Muscle layer of duodenum (tissue), 2 donors: Measurements from ENCODE around the gene SLC16A9.

Experiments
- H3K27ac ChIP-seq: one replicate; pipeline ENCODE4 v1.7.0; 2013; ENCODE audit warnings: mild to moderate bottlenecking, low read length
- H3K27me3 ChIP-seq: one replicate; pipeline ENCODE4 v1.7.0; 2013; ENCODE audit warnings: low read depth, mild to moderate bottlenecking, control low read depth, low read length
- H3K36me3 ChIP-seq, 2 donors: one replicate each; pipeline ENCODE4 v1.7.0; 2013; ENCODE audit warnings: low read length in 2 of 2, control low read depth in 1 of 2, mild to moderate bottlenecking in 1 of 2; ENCODE audit not compliant: insufficient read depth in 2 of 2, control insufficient read depth in 1 of 2
- H3K4me1 ChIP-seq, 2 donors: one replicate each; pipeline ENCODE4 v1.7.0; 2013; ENCODE audit warnings: low read length in 2 of 2, mild to moderate bottlenecking in 2 of 2, control low read depth in 1 of 2, moderate library complexity in 1 of 2; ENCODE audit not compliant: insufficient read depth in 2 of 2, control insufficient read depth in 1 of 2
- H3K4me3 ChIP-seq, 2 donors: one replicate each; pipeline ENCODE4 v1.7.0; 2013; ENCODE audit warnings: low read length in 2 of 2, low read depth in 1 of 2, mild to moderate bottlenecking in 1 of 2
- H3K9me3 ChIP-seq, 2 donors: one replicate each; pipeline ENCODE4 v1.7.0; 2013; ENCODE audit warnings: low read length in 2 of 2, control low read depth in 1 of 2, mild to moderate bottlenecking in 1 of 2; ENCODE audit not compliant: control insufficient read depth in 1 of 2
- donor health status: healthy.

Gene SLC16A9

GRCh38 chr10:59694936-59695335 lies 14.7 kb downstream of the SLC16A9 start:
- Histone ChIP-seq H3K27me3 (no peaks in the 10 kb centered on the region), H3K4me3 (no peak overlapping the region), H3K27ac (no peak overlapping the region)

GRCh38 chr10:59692113-59692512 lies 17.5 kb downstream of the SLC16A9 start:
- no peak overlapping the region for H3K27ac ChIP-seq
- no peak overlapping the region for H3K4me3 ChIP-seq
- H3K27me3 ChIP-seq = no peaks in the 10 kb centered on the region
- H3K9me3 ChIP-seq = no peaks in the 10 kb centered on the region
- no peaks in the 10 kb centered on the region for H3K4me1 ChIP-seq
- H3K36me3 ChIP-seq = no peaks in the 10 kb centered on the region

More at GRCh38 chr10:59694936-59695335, 14.7 kb downstream of the SLC16A9 start:
- Histone ChIP-seq H3K4me1 (no peaks in the 10 kb centered on the region), H3K9me3 (no peaks in the 10 kb centered on the region), H3K36me3 (no peaks in the 10 kb centered on the region)

- no peaks in the 10 kb centered on the region for H3K4me1 ChIP-seq
- H3K36me3 ChIP-seq = no peaks in the 10 kb centered on the region
- no peaks in the 10 kb centered on the region for H3K9me3 ChIP-seq
- H3K27me3 ChIP-seq = no peaks in the 10 kb centered on the region
- no peak overlapping the region for H3K27ac ChIP-seq
- no peak overlapping the region for H3K4me3 ChIP-seq
These were observed 20.7 kb downstream of the SLC16A9 start for GRCh38 chr10:59688921-59689351.

- Histone ChIP-seq H3K27me3 (no peaks in the 10 kb centered on the region), H3K27ac (no peak overlapping the region), H3K36me3 (no peaks in the 10 kb centered on the region), H3K9me3 (no peaks in the 10 kb centered on the region), H3K4me3 (no peak overlapping the region), H3K4me1 (no peaks in the 10 kb centered on the region)
These were observed 22.0 kb downstream of the SLC16A9 start for GRCh38 chr10:59687657-59688056.

GRCh38 chr10:59684006-59684405 lies 25.6 kb downstream of the SLC16A9 start:
- H3K27me3 ChIP-seq = no peaks in the 10 kb centered on the region
- no peak overlapping the region for H3K27ac ChIP-seq
- H3K36me3 ChIP-seq = no peaks in the 10 kb centered on the region
- H3K9me3 ChIP-seq = no peaks in the 10 kb centered on the region
- H3K4me3 ChIP-seq = no peak overlapping the region
- H3K4me1 ChIP-seq = no peaks in the 10 kb centered on the region

- no peaks in the 10 kb centered on the region for H3K27me3 ChIP-seq
- no peaks in the 10 kb centered on the region for H3K9me3 ChIP-seq
- no peaks in the 10 kb centered on the region for H3K4me1 ChIP-seq
- H3K27ac ChIP-seq = no peak overlapping the region
- H3K36me3 ChIP-seq = no peaks in the 10 kb centered on the region
- H3K4me3 ChIP-seq = no peak overlapping the region
These were observed 26.4 kb downstream of the SLC16A9 start for GRCh38 chr10:59682986-59683937.

- Histone ChIP-seq H3K4me1 (no peaks in the 10 kb centered on the region), H3K9me3 (peaks cover 0 to 3% of the 10 kb centered on the region in 2 donors), H3K36me3 (no peaks in the 10 kb centered on the region), H3K27ac (no peak overlapping the region), H3K27me3 (no peaks in the 10 kb centered on the region), H3K4me3 (no peak overlapping the region)
These were observed 29.5 kb downstream of the SLC16A9 start for GRCh38 chr10:59680199-59680598.

- Histone ChIP-seq H3K27me3 (no peaks in the 10 kb centered on the region), H3K27ac (no peak overlapping the region), H3K4me1 (no peaks in the 10 kb centered on the region), H3K4me3 (no peak overlapping the region), H3K9me3 (peaks cover 0 to 3% of the 10 kb centered on the region in 2 donors), H3K36me3 (no peaks in the 10 kb centered on the region)
These were observed 30.8 kb downstream of the SLC16A9 start for GRCh38 chr10:59678884-59679301.

- H3K36me3 ChIP-seq = no peaks in the 10 kb centered on the region
- H3K4me1 ChIP-seq = no peaks in the 10 kb centered on the region
- no peak overlapping the region for H3K4me3 ChIP-seq
- H3K9me3 ChIP-seq = peaks cover 0 to 3% of the 10 kb centered on the region in 2 donors
- no peaks in the 10 kb centered on the region for H3K27me3 ChIP-seq
- H3K27ac ChIP-seq = no peak overlapping the region
These were observed 32.3 kb downstream of the SLC16A9 start for GRCh38 chr10:59677253-59677831.

GRCh38 chr10:59675812-59676211 lies 33.8 kb downstream of the SLC16A9 start:
- Histone ChIP-seq H3K4me3 (no peak overlapping the region), H3K9me3 (peaks cover 0 to 3% of the 10 kb centered on the region in 2 donors)

GRCh38 chr10:59674215-59674836 lies 35.3 kb downstream of the SLC16A9 start:
- no peaks in the 10 kb centered on the region for H3K27me3 ChIP-seq
- H3K27ac ChIP-seq = no peak overlapping the region
- no peak overlapping the region for H3K4me3 ChIP-seq
- peaks cover 0 to 3% of the 10 kb centered on the region in 2 donors for H3K9me3 ChIP-seq
- H3K36me3 ChIP-seq = no peaks in the 10 kb centered on the region
- no peaks in the 10 kb centered on the region for H3K4me1 ChIP-seq

More at GRCh38 chr10:59675812-59676211, 33.8 kb downstream of the SLC16A9 start:
- no peak overlapping the region for H3K27ac ChIP-seq
- no peaks in the 10 kb centered on the region for H3K4me1 ChIP-seq
- no peaks in the 10 kb centered on the region for H3K36me3 ChIP-seq
- H3K27me3 ChIP-seq = no peaks in the 10 kb centered on the region
